ENCODE results near the gene DCDC2. TPM values are rescaled to one million over a fixed set of nuclear protein-coding genes. Genes with fewer than 3 reads are reported as not detected.
A peak's percentile ranks its signal among the peaks of the same experiment; 100 is the strongest.
"Not testable (repeated sequence)": the region's sequence is repeated elsewhere in the genome, so short reads cannot be mapped to it uniquely, and the experiment has no call there.

The DCDC2 gene
- total RNA-seq, 1 donor from 2014 or later = 4.5 TPM

DNA sequence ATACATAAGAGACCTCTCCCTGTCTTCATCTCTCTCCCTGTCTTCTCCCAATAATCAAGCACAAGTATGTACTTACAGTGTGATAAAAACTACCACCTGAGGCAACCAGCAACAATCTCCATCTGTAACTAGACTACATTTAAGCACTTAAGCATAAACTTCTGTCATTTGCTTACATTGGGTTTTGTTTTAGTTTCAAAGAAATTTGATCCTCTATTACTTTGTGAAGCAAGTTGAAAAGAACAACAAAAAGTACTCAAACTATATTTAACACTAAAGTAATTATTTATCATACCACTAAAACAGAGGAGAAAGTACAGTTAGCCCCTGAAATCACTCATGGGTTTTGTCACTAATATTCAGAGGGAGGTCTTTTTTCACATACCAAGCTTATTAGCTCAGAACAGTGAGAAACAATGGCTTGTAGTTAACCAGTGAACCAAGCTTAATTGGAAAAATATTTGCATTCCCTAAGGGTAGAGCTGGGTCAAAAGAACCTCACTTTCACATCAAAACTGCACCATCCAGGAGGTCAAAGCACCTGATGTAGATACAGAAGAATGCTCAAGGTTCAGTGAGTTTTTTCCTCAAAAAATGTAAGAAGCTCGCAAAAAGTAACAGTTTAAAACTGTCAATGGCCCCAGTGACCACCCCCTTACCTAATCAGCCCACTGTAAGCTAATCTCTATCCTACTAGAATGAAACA lies 34.1 kb downstream of the DCDC2 start:
- H3K4me3 ChIP-seq (ENCODE audit: insufficient read depth, low read depth, low read length) = no peak overlapping the region
- Mint-ChIP-seq H3K27ac (ENCODE audit: unreplicated experiment) (peak overlapping the region; percentile 88), H3K4me3 (ENCODE audit: unreplicated experiment) (no peak overlapping the region), H3K27me3 (ENCODE audit: low read depth, unreplicated experiment) (no peaks in the 10 kb centered on the region), H3K9me3 (ENCODE audit: unreplicated experiment) (no peaks in the 10 kb centered on the region), H3K36me3 (ENCODE audit: low read depth, unreplicated experiment) (no peaks in the 10 kb centered on the region), H3K4me1 (ENCODE audit: low read depth, unreplicated experiment) (peaks cover 40% of the 10 kb centered on the region)
- H3K9me3 ChIP-seq (ENCODE audit: insufficient read depth, low read depth, low read length) = no peaks in the 10 kb centered on the region
- TF ChIP-seq, protein P1, sequence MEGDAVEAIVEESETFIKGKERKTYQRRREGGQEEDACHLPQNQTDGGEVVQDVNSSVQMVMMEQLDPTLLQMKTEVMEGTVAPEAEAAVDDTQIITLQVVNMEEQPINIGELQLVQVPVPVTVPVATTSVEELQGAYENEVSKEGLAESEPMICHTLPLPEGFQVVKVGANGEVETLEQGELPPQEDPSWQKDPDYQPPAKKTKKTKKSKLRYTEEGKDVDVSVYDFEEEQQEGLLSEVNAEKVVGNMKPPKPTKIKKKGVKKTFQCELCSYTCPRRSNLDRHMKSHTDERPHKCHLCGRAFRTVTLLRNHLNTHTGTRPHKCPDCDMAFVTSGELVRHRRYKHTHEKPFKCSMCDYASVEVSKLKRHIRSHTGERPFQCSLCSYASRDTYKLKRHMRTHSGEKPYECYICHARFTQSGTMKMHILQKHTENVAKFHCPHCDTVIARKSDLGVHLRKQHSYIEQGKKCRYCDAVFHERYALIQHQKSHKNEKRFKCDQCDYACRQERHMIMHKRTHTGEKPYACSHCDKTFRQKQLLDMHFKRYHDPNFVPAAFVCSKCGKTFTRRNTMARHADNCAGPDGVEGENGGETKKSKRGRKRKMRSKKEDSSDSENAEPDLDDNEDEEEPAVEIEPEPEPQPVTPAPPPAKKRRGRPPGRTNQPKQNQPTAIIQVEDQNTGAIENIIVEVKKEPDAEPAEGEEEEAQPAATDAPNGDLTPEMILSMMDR (IDR thresholded peaks at IDR 0.05; ENCODE audit: insufficient read depth, low read depth, low read length) = no peak
- no peak for TF ChIP-seq EZH2 (IDR thresholded peaks at IDR 0.05; ENCODE audit: insufficient read depth, low read length)
- H3K36me3 ChIP-seq (ENCODE audit: insufficient read depth, low read length) = no peaks in the 10 kb centered on the region
- peak; percentile 87 for DNase-seq (ENCODE audit: low read depth)
- peak overlapping the region; percentile 62 for H3K9ac ChIP-seq (ENCODE audit: low read length)
- H3K4me1 ChIP-seq (ENCODE audit: insufficient read depth, low read length) = peaks cover 27% of the 10 kb centered on the region
- H3K79me2 ChIP-seq (ENCODE audit: insufficient read depth, low read length) = no peaks in the 10 kb centered on the region
- peak overlapping the region; percentile 85 for H3K27ac ChIP-seq (ENCODE audit: low read depth, low read length)
- FAIRE-seq = no peak
- peak overlapping the region; percentile 58 for H3K4me2 ChIP-seq (ENCODE audit: low read length)
- no peaks in the 10 kb centered on the region for H4K20me1 ChIP-seq (ENCODE audit: insufficient read depth, low read length)
- H2AFZ ChIP-seq (ENCODE audit: low read depth, low read length) = no peak overlapping the region
- no peaks in the 10 kb centered on the region for H3K27me3 ChIP-seq (ENCODE audit: insufficient read depth, low read length)

DNA sequence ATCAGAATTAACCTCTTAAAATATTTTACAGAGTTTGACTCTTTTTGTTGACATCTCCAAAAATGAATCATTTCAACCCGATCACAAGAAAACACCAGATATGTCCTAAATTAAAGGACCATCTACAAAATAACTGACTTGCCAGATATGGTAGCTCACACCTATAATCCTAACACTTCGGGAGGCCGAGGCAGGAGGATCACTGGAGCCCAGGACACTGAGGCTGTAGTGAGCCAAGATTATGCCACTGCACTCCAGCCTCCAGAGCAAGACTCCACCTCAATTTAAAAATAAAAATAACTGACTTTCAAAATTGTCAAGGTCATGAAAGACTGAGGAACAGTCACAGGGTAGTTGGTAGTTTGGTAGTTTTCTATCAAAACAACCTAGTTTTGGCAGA lies 34.9 kb downstream of the DCDC2 start:
- Histone ChIP-seq H2AFZ (ENCODE audit: low read depth, low read length) (no peak overlapping the region), H3K27me3 (ENCODE audit: insufficient read depth, low read length) (no peaks in the 10 kb centered on the region), H3K27ac (ENCODE audit: low read depth, low read length) (peak overlapping the region; percentile 85), H3K4me1 (ENCODE audit: insufficient read depth, low read length) (peaks cover 24% of the 10 kb centered on the region), H3K4me3 (ENCODE audit: insufficient read depth, low read depth, low read length) (no peak overlapping the region), H3K9ac (ENCODE audit: low read length) (peak overlapping the region; percentile 62), H3K9me3 (ENCODE audit: insufficient read depth, low read depth, low read length) (no peaks in the 10 kb centered on the region), H3K4me2 (ENCODE audit: low read length) (peak overlapping the region; percentile 58), H3K79me2 (ENCODE audit: insufficient read depth, low read length) (no peaks in the 10 kb centered on the region), H4K20me1 (ENCODE audit: insufficient read depth, low read length) (no peaks in the 10 kb centered on the region), H3K36me3 (ENCODE audit: insufficient read depth, low read length) (no peaks in the 10 kb centered on the region)
- H3K27ac Mint-ChIP-seq (ENCODE audit: unreplicated experiment) = peak overlapping the region; percentile 79
- TF ChIP-seq, protein P1 (IDR thresholded peaks at IDR 0.05; ENCODE audit: insufficient read depth, low read depth, low read length) = no peak
- no peak for TF ChIP-seq EZH2 (IDR thresholded peaks at IDR 0.05; ENCODE audit: insufficient read depth, low read length)
- H3K9me3 Mint-ChIP-seq (ENCODE audit: unreplicated experiment) = peaks cover 3% of the 10 kb centered on the region
- no peaks in the 10 kb centered on the region for H3K27me3 Mint-ChIP-seq (ENCODE audit: low read depth, unreplicated experiment)
- H3K4me1 Mint-ChIP-seq (ENCODE audit: low read depth, unreplicated experiment) = peaks cover 39% of the 10 kb centered on the region
- no peak for DNase-seq (ENCODE audit: low read depth)
- no peaks in the 10 kb centered on the region for H3K36me3 Mint-ChIP-seq (ENCODE audit: low read depth, unreplicated experiment)
- H3K4me3 Mint-ChIP-seq (ENCODE audit: unreplicated experiment) = no peak overlapping the region
- FAIRE-seq = no peak

DNA sequence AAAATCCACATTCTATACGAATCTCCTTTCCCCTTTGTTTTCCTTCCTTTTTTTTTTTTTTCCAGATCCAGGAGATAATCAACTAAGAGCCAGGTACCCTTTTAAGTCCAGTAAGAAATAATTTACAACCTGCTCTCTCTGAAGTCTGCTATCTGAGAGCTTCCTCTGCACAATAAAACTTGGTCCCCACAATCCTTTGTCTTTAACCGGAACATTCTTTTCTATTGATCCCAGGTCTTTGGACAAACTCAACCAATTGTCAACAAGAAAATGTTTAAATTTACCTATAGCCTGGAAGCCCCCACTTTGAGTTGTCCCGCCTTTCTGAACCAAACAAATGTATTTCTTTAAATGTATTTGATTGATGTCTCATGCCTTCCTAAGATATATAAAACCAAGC lies 35.4 kb downstream of the DCDC2 start:
- not testable (repeated sequence) for H3K36me3 ChIP-seq (ENCODE audit: insufficient read depth, low read length); H3K4me3 ChIP-seq (ENCODE audit: insufficient read depth, low read depth, low read length); H3K4me3 Mint-ChIP-seq (ENCODE audit: unreplicated experiment); H3K9me3 Mint-ChIP-seq (ENCODE audit: unreplicated experiment); H3K4me2 ChIP-seq (ENCODE audit: low read length); H3K27me3 ChIP-seq (ENCODE audit: insufficient read depth, low read length); H4K20me1 ChIP-seq (ENCODE audit: insufficient read depth, low read length); H2AFZ ChIP-seq (ENCODE audit: low read depth, low read length); H3K27me3 Mint-ChIP-seq (ENCODE audit: low read depth, unreplicated experiment); DNase-seq (ENCODE audit: low read depth); H3K79me2 ChIP-seq (ENCODE audit: insufficient read depth, low read length); H3K36me3 Mint-ChIP-seq (ENCODE audit: low read depth, unreplicated experiment); H3K9me3 ChIP-seq (ENCODE audit: insufficient read depth, low read depth, low read length); FAIRE-seq
- Histone ChIP-seq H3K27ac (ENCODE audit: low read depth, low read length) (peak overlapping the region; percentile 85), H3K9ac (ENCODE audit: low read length) (peak overlapping the region; percentile 62), H3K4me1 (ENCODE audit: insufficient read depth, low read length) (peaks cover 24% of the 10 kb centered on the region)
- Mint-ChIP-seq H3K27ac (ENCODE audit: unreplicated experiment) (peak overlapping the region; percentile 79), H3K4me1 (ENCODE audit: low read depth, unreplicated experiment) (peaks cover 39% of the 10 kb centered on the region)
